ENCODE measurements around the gene NLN. TPM values are rescaled to one million over a fixed set of nuclear protein-coding genes. Genes with fewer than 3 reads are reported as not detected.
A peak's percentile ranks its signal among the peaks of the same experiment; 100 is the strongest.
"Not testable (repeated sequence)": the region's sequence is repeated elsewhere in the genome, so short reads cannot be mapped to it uniquely, and the experiment has no call there.

NLN gene
- 21.0 and 22.7 TPM in 2 replicates for total RNA-seq

- DNase-seq (ENCODE audit: low read depth in 2 of 2) = peak; percentile 81 to 89
Observed at GRCh38 chr5:65721720-65722574, at the start of gene NLN, which contains the start of gene SGTB. NLN (plus strand) TSS chr5:65722205; CDS start chr5:65722374, 169 bp downstream. SGTB (minus strand) TSS chr5:65722109; CDS start chr5:65720807, 1,302 bp downstream.

- peak; percentile 2 to 61 for DNase-seq (ENCODE audit: low read depth in 2 of 2)
Observed at GRCh38 chr5:65672796-65673195, 49.2 kb upstream of the NLN start.

GRCh38 chr5:65674749-65675148 is 47.3 kb upstream of the NLN start:
- DNase-seq (ENCODE audit: low read depth in 2 of 2) = no peak

GRCh38 chr5:65676056-65676455 is 45.9 kb upstream of the NLN start:
- DNase-seq (ENCODE audit: low read depth in 2 of 2) = not testable (repeated sequence)

- DNase-seq (ENCODE audit: low read depth in 2 of 2) = no peak
Observed at GRCh38 chr5:65682148-65682547, 39.9 kb upstream of the NLN start.

GRCh38 chr5:65693121-65693520 is 28.9 kb upstream of the NLN start:
- no peak for DNase-seq (ENCODE audit: low read depth in 2 of 2)

GRCh38 chr5:65695162-65695755 is 26.7 kb upstream of the NLN start:
- DNase-seq (ENCODE audit: low read depth in 2 of 2) = no peak

GRCh38 chr5:65695896-65696295 is 26.1 kb upstream of the NLN start:
- no peak for DNase-seq (ENCODE audit: low read depth in 2 of 2)

GRCh38 chr5:65696892-65697291 is 25.1 kb upstream of the NLN start:
- peak in 1 of 2 donors; percentile 20 for DNase-seq (ENCODE audit: low read depth in 2 of 2)

GRCh38 chr5:65699338-65699737 is 22.7 kb upstream of the NLN start:
- no peak for DNase-seq (ENCODE audit: low read depth in 2 of 2)

- no peak for DNase-seq (ENCODE audit: low read depth in 2 of 2)
Observed at GRCh38 chr5:65702036-65702435, 20.0 kb upstream of the NLN start.

- DNase-seq (ENCODE audit: low read depth in 2 of 2) = no peak
Observed at GRCh38 chr5:65704621-65705239, 17.3 kb upstream of the NLN start.

GRCh38 chr5:65707663-65708062 is 14.3 kb upstream of the NLN start:
- no peak for DNase-seq (ENCODE audit: low read depth in 2 of 2)

- no peak for DNase-seq (ENCODE audit: low read depth in 2 of 2)
Observed at GRCh38 chr5:65708145-65708544, 13.9 kb upstream of the NLN start.

- DNase-seq (ENCODE audit: low read depth in 2 of 2) = no peak
Observed at GRCh38 chr5:65718576-65719310, 3.3 kb upstream of the NLN start.

- DNase-seq (ENCODE audit: low read depth in 2 of 2) = peak; percentile 73 to 87
Observed at GRCh38 chr5:65721050-65721719, 820 bp upstream of the NLN start.

- DNase-seq (ENCODE audit: low read depth in 2 of 2) = peak; percentile 46 to 49
Observed at GRCh38 chr5:65722575-65723403, 784 bp downstream of the NLN start.

GRCh38 chr5:65727491-65728156 is 5.6 kb downstream of the NLN start:
- DNase-seq (ENCODE audit: low read depth in 2 of 2) = peak; percentile 12 to 42

GRCh38 chr5:65728218-65728617 is 6.2 kb downstream of the NLN start:
- DNase-seq (ENCODE audit: low read depth in 2 of 2) = peak; percentile 31 to 43

GRCh38 chr5:65730910-65731309 is 8.9 kb downstream of the NLN start:
- no peak for DNase-seq (ENCODE audit: low read depth in 2 of 2)

Data from lung microvascular endothelial cell (primary cell).